H1 (cell line): ENCODE results near the gene SCAP. TPM values are rescaled to one million over a fixed set of nuclear protein-coding genes. Genes with fewer than 3 reads are reported as not detected.

ENCODE experiments used
- CTCF ChIA-PET: fragments of 300-600 bp; sonication (Branson Sonifier 250); formaldehyde crosslinking; loops from one replicate; lab custom pipeline; 2021; ENCODE audit not compliant: partially characterized antibody; lab: Charles Lee
- POLR2A ChIA-PET: fragments of 300-600 bp; sonication (Branson Sonifier 250); formaldehyde crosslinking; loops from one replicate; lab custom pipeline; 2021; ENCODE audit warnings: inconsistent platforms; ENCODE audit not compliant: partially characterized antibody; lab: Charles Lee
- DNase-seq, 2 experiments: peaks; one replicate each; pipeline versions ENCODE4 v3.0.0 to v3.0.0-alpha.2; 2010 to 2022; ENCODE audit warnings: low spot score in 2 of 2, low read depth in 1 of 2, mixed read lengths in 1 of 2
- FAIRE-seq: peaks from 2 replicates; lab custom pipeline; 2011; peaks lifted over from hg19 to GRCh38; lab: Jason Lieb, UNC
- H2AFZ ChIP-seq: 2 replicates; pipeline ENCODE4 v1.8.1; 2012; ENCODE audit warnings: low read length, inconsistent platforms
- H2AK5ac ChIP-seq: 2 replicates; pipeline ENCODE4 v1.6.1; 2013; ENCODE audit warnings: low read depth, low read length
- H2BK120ac ChIP-seq: replicated peaks from 2 replicates; pipeline ENCODE3; 2013; ENCODE audit warnings: low read depth, low read length, inconsistent platforms
- H2BK12ac ChIP-seq: 2 replicates; pipeline ENCODE4 v1.6.1; 2013; ENCODE audit warnings: low read depth, low read length
- H2BK15ac ChIP-seq: 2 replicates; pipeline ENCODE4 v1.6.1; 2013; ENCODE audit warnings: low read length
- H2BK20ac ChIP-seq: 2 replicates; pipeline ENCODE4 v1.6.1; 2013; ENCODE audit warnings: low read length
- H2BK5ac ChIP-seq: 2 replicates; pipeline ENCODE4 v1.6.1; 2013; ENCODE audit warnings: low read depth, low read length
- H3K14ac ChIP-seq: 2 replicates; pipeline ENCODE4 v1.6.1; 2013; ENCODE audit warnings: inconsistent platforms; ENCODE audit not compliant: insufficient read length
- H3K18ac ChIP-seq: 2 replicates; pipeline ENCODE4 v1.6.1; 2013; ENCODE audit warnings: low read length; ENCODE audit errors: extremely low read depth
- H3K23ac ChIP-seq: 2 replicates; pipeline ENCODE4 v1.6.1; 2013; ENCODE audit warnings: inconsistent platforms; ENCODE audit not compliant: insufficient read length
- H3K23me2 ChIP-seq: 2 replicates; pipeline ENCODE4 v1.6.1; 2013; ENCODE audit warnings: low read depth, low read length
- H3K27ac ChIP-seq: 2 replicates; pipeline ENCODE4 v1.6.1; 2011; ENCODE audit warnings: low read depth, low read length, inconsistent platforms
- H3K27me3 ChIP-seq, 4 experiments: replicated peaks in 1 of 4; 1 replicate in 1 of 4; 2 replicates in 3 of 4; pipeline versions ENCODE4 v1.6.1 to v1.8.1; 2011 to 2013; ENCODE audit warnings: low read length in 3 of 4, mild to moderate bottlenecking in 3 of 4, inconsistent platforms in 2 of 4, mixed read lengths in 2 of 4, moderate library complexity in 1 of 4; ENCODE audit not compliant: control insufficient read depth in 3 of 4, insufficient read depth in 3 of 4; ENCODE audit errors: extremely low read depth in 1 of 4
- H3K36me3 ChIP-seq, 4 experiments: 2 replicates each; pipeline versions ENCODE4 v1.6.1 to v1.8.1; 2011 to 2013; ENCODE audit warnings: mild to moderate bottlenecking in 4 of 4, low read length in 3 of 4, moderate library complexity in 2 of 4, control low read depth in 1 of 4, inconsistent platforms in 1 of 4; ENCODE audit not compliant: insufficient read depth in 4 of 4, control insufficient read depth in 2 of 4
- H3K4ac ChIP-seq: replicated peaks from 2 replicates; pipeline ENCODE3; 2013; ENCODE audit warnings: low read length, low read depth, mixed read lengths, inconsistent platforms; ENCODE audit not compliant: insufficient read length
- H3K4me1 ChIP-seq, 4 experiments: replicated peaks in 1 of 4; 1 replicate in 1 of 4; 2 replicates in 3 of 4; pipeline versions ENCODE4 v1.6.1 to v1.8.1; 2011 to 2013; ENCODE audit warnings: low read length in 3 of 4, inconsistent platforms in 2 of 4, mixed read lengths in 1 of 4; ENCODE audit not compliant: insufficient read depth in 4 of 4, control insufficient read depth in 3 of 4
- H3K4me2 ChIP-seq, 2 experiments: 2 replicates each; pipeline versions ENCODE4 v1.6.1 to v1.8.1; 2011 to 2013; ENCODE audit warnings: low read depth in 2 of 2, low read length in 2 of 2, control low read depth in 1 of 2, inconsistent platforms in 1 of 2, mild to moderate bottlenecking in 1 of 2; ENCODE audit not compliant: insufficient read depth in 1 of 2
- H3K4me3 ChIP-seq, 4 experiments: fragments of 200-600, 300-600 bp in 1 of 4; sonication (generic), shearing (Covaris generic), sonication (Bioruptor Twin) in 1 of 4; 2 replicates each; pipeline versions ENCODE4 v1.5.1 to v1.8.1; 2011 to 2016; ENCODE audit warnings: low read length in 4 of 4, low read depth in 3 of 4, control low read depth in 2 of 4, inconsistent platforms in 2 of 4, mild to moderate bottlenecking in 2 of 4, mixed read lengths in 1 of 4, moderate library complexity in 1 of 4; ENCODE audit not compliant: insufficient read depth in 2 of 4; ENCODE audit errors: extremely low read depth in 1 of 4
- H3K56ac ChIP-seq: replicated peaks from 2 replicates; pipeline ENCODE3; 2013; ENCODE audit warnings: low read depth, mild to moderate bottlenecking, mixed read lengths, low read length, inconsistent platforms; ENCODE audit not compliant: insufficient read length
- H3K79me1 ChIP-seq: 2 replicates; pipeline ENCODE4 v1.6.1; 2013; ENCODE audit warnings: low read depth, low read length, control low read depth
- H3K79me2 ChIP-seq, 2 experiments: 2 replicates each; pipeline versions ENCODE4 v1.6.1 to v1.8.1; 2012 to 2013; ENCODE audit warnings: low read length in 2 of 2, mild to moderate bottlenecking in 2 of 2, inconsistent platforms in 1 of 2; ENCODE audit not compliant: insufficient read depth in 2 of 2, control insufficient read depth in 1 of 2
- H3K9ac ChIP-seq, 4 experiments: replicated peaks in 1 of 4; 1 replicate in 1 of 4; 2 replicates in 3 of 4; pipeline versions ENCODE4 v1.6.1 to v1.8.1; 2011 to 2013; ENCODE audit warnings: low read depth in 3 of 4, low read length in 3 of 4, control low read depth in 2 of 4, mild to moderate bottlenecking in 2 of 4, moderate library complexity in 2 of 4, inconsistent platforms in 1 of 4; ENCODE audit errors: extremely low read depth in 1 of 4
- H3K9me3 ChIP-seq, 2 experiments: 2 replicates each; pipeline versions ENCODE4 v1.6.1 to v1.8.1; 2012 to 2013; ENCODE audit warnings: mild to moderate bottlenecking in 2 of 2, moderate library complexity in 2 of 2, control low read depth in 1 of 2, inconsistent platforms in 1 of 2, low read depth in 1 of 2, low read length in 1 of 2, mixed read lengths in 1 of 2; ENCODE audit not compliant: insufficient read depth in 2 of 2
- H4K20me1 ChIP-seq, 2 experiments: replicated peaks in 1 of 2; 2 replicates each; pipeline versions ENCODE3 to v1.8.1; 2011 to 2013; ENCODE audit warnings: inconsistent platforms in 2 of 2, low read length in 2 of 2, mild to moderate bottlenecking in 1 of 2; ENCODE audit not compliant: insufficient read depth in 2 of 2, control insufficient read depth in 1 of 2
- H4K5ac ChIP-seq: 2 replicates; pipeline ENCODE4 v1.6.1; 2013; ENCODE audit warnings: low read length, low read depth, mixed read lengths, inconsistent platforms; ENCODE audit not compliant: insufficient read length
- H4K8ac ChIP-seq: 2 replicates; pipeline ENCODE4 v1.8.0; 2013; ENCODE audit warnings: mild to moderate bottlenecking, moderate library complexity, low read length, inconsistent platforms; ENCODE audit not compliant: insufficient read depth; ENCODE audit errors: extremely low read depth
- H4K91ac ChIP-seq: replicated peaks from 2 replicates; pipeline ENCODE3; 2013; ENCODE audit warnings: low read length, mixed read lengths, inconsistent platforms; ENCODE audit not compliant: insufficient read length
- BACH1 ChIP-seq: IDR thresholded peaks from 2 replicates; pipeline ENCODE4 v1.6.1; 2012; ENCODE audit warnings: low read length, improper control_type of control experiment
- BCL11A ChIP-seq, 2 experiments: IDR thresholded peaks; one replicate each; pipeline ENCODE4 v1.6.1; 2011; ENCODE audit warnings: low read depth in 2 of 2, low read length in 2 of 2, mild to moderate bottlenecking in 2 of 2
- CBX5 ChIP-seq: fragments of 300-800, 300-1000 bp; sonication (generic); IDR thresholded peaks from 2 replicates; pipeline ENCODE4 v1.7.1; 2016; ENCODE audit warnings: antibody characterized with exemption, low read length, low read depth
- CTBP2 ChIP-seq: IDR thresholded peaks from 2 replicates; pipeline ENCODE4 v1.7.0; 2011; ENCODE audit warnings: borderline replicate concordance, mild to moderate bottlenecking, moderate library complexity, mixed read lengths, low read length; ENCODE audit not compliant: insufficient read depth, insufficient read length
- GTF2F1 ChIP-seq: IDR thresholded peaks from 2 replicates; pipeline ENCODE4 v1.6.1; 2012; ENCODE audit warnings: low read depth, low read length, improper control_type of control experiment, borderline replicate concordance
- JUND ChIP-seq: IDR thresholded peaks from 2 replicates; pipeline ENCODE4 v1.6.1; 2011; ENCODE audit warnings: mild to moderate bottlenecking, improper control_type of control experiment, low read length
- KDM5A ChIP-seq: fragments of 200-600 bp; IDR thresholded peaks from 2 replicates; pipeline ENCODE4 v1.7.1; 2012; ENCODE audit warnings: mild to moderate bottlenecking, low read length, inconsistent platforms, mixed read lengths
- NANOG ChIP-seq: IDR thresholded peaks from 2 replicates; pipeline ENCODE4 v1.6.1; 2011; ENCODE audit warnings: low read length, low read depth, mild to moderate bottlenecking, inconsistent platforms; ENCODE audit not compliant: insufficient read depth, poor library complexity, severe bottlenecking
- PHF8 ChIP-seq: fragments of 200-600 bp; sonication (generic); conservative IDR thresholded peaks from 2 replicates; pipeline ENCODE4 v1.7.1; 2012; ENCODE audit warnings: low read depth, mild to moderate bottlenecking, inconsistent platforms, low read length, moderate library complexity
- SAP30 ChIP-seq: fragments of 300-600 bp; sonication (generic); IDR thresholded peaks from 2 replicates; pipeline ENCODE4 v1.7.1; 2012; ENCODE audit warnings: low read length, moderate library complexity, mild to moderate bottlenecking, inconsistent platforms; ENCODE audit not compliant: insufficient read depth, insufficient replicate concordance
- YY1 ChIP-seq: IDR thresholded peaks from 2 replicates; pipeline ENCODE4 v1.6.1; 2011; ENCODE audit warnings: low read depth, mild to moderate bottlenecking, low read length
- ZNF274 ChIP-seq: IDR thresholded peaks from 2 replicates; pipeline ENCODE4 v1.7.0; 2012; ENCODE audit warnings: low read length, borderline replicate concordance; ENCODE audit errors: extremely low read depth
- polyA plus RNA-seq, 7 experiments: library from polyadenylated mRNA; depleted of rRNA in 3 of 7; stranded (reverse) in 5 of 7; unstranded in 2 of 7; fragments of >200 nt in 5 of 7; fragments of 200-250 nt in 2 of 7; gene quantifications; 1 replicate in 5 of 7; 2 replicates in 1 of 7; 4 replicates in 1 of 7; pipeline versions ENCODE4 v1.2.1 to v1.2.3, GENCODE V29; 2011 to 2013; ENCODE audit warnings: missing spikeins in 2 of 7, mixed read lengths in 2 of 7
- total RNA-seq: library from RNA; stranded (reverse); fragmentation: NEBNext Ultra II Directional; extraction: Animal tissue kit (Norgen Biotek cat#: 25700); gene quantifications from 2 replicates; pipeline ENCODE4 v1.2.1, GENCODE V29; 2021
- TF ChIP-seq, protein P1 (sequence below): IDR thresholded peaks from 2 replicates; pipeline ENCODE4 v1.6.1; 2011; ENCODE audit warnings: low read depth, mild to moderate bottlenecking, low read length; ENCODE audit not compliant: insufficient read depth

Gene SCAP
- total and polyA plus RNA-seq, 2 of the 8 experiments (the other 6 are each of a cell fraction or from before 2014, with no cell fraction given): 74.0 to 114 TPM

DNA sequence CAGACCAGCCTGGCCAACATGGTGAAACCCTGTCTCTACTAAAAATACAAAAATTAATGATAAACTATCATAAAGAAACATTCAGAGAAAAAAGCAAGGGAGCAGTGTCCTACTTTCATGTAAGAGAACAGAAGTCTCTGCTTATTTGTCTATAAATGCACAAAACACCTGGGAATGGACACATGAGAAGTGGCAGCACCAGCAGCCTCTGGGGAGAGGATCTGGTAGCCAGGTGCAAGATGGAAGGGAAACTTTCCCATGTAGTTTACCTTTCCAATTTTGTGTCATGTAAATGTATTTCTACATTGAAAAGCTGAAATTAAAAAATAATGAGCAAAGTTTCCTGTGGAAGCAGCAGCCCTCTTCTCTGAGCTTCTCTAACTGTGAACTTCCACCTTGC, 18.8 kb downstream of the SCAP start:
- H3K4me2 ChIP-seq: no peak overlapping the region
- H3K4me1 ChIP-seq: 0 out of 7 replicates have a peak, but pooled peaks cover 0 to 2% (median 0%) of the 10 kb centered on the region in 4 experiments
- ChIA-PET CTCF (interaction anchor here (0.6 to 1.3 kb wide), 6 partner anchors 15 to 1261 kb away, joined by 3 to 7 read pairs (median 3); no protein-coding TSS in a partner anchor), POLR2A (interaction anchor here (0.6 to 2.3 kb wide), 5 partner anchors 12 to 1167 kb away, joined by 3 to 6 read pairs (median 3); no protein-coding TSS in a partner anchor)
- no peak overlapping the region for H3K4me3 ChIP-seq
- no peak overlapping the region for H2BK12ac ChIP-seq
- no peak overlapping the region for H2BK5ac ChIP-seq
- H4K20me1 ChIP-seq: peaks cover 0 to 7% of the 10 kb centered on the region in 2 experiments
- H2AFZ ChIP-seq: no peak overlapping the region
- H2BK20ac ChIP-seq: no peak overlapping the region
- H3K79me1 ChIP-seq: peaks cover 6% of the 10 kb centered on the region
- no peak overlapping the region for H3K23ac ChIP-seq
- no peaks in the 10 kb centered on the region for H3K27me3 ChIP-seq
- H2BK15ac ChIP-seq: no peak overlapping the region
- no peak overlapping the region for H3K27ac ChIP-seq
- H3K56ac ChIP-seq: no peak overlapping the region
- H3K23me2 ChIP-seq: no peaks in the 10 kb centered on the region
- no peak overlapping the region for H2AK5ac ChIP-seq
- no peaks in the 10 kb centered on the region for H3K9me3 ChIP-seq
- H3K36me3 ChIP-seq: no peaks in the 10 kb centered on the region
- FAIRE-seq (no peak), DNase-seq (no peak)
- H2BK120ac ChIP-seq: no peak overlapping the region
- TF ChIP-seq, protein P1, sequence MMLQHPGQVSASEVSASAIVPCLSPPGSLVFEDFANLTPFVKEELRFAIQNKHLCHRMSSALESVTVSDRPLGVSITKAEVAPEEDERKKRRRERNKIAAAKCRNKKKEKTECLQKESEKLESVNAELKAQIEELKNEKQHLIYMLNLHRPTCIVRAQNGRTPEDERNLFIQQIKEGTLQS: no peak
- TF ChIP-seq JUND (no peak), KDM5A (no peak), GTF2F1 (no peak), PHF8 (no peak), CBX5 (no peak), BCL11A (IDR thresholded peaks at IDR 0.05; ENCODE audit: low read depth in 2 of 2, low read length in 2 of 2) (no peak), NANOG (no peak), SAP30 (no peak), BACH1 (no peak), ZNF274 (no peak), YY1 (no peak), CTBP2 (no peak)
- H3K79me2 ChIP-seq: peaks cover 9 to 78% of the 10 kb centered on the region in 2 experiments
- no peak overlapping the region for H3K18ac ChIP-seq
- no peak overlapping the region for H4K91ac ChIP-seq
- no peak overlapping the region for H3K14ac ChIP-seq
- no peak overlapping the region for H3K9ac ChIP-seq
- no peak overlapping the region for H4K8ac ChIP-seq
- no peak overlapping the region for H3K4ac ChIP-seq
- H4K5ac ChIP-seq: no peak overlapping the region
